GM21526 (cell line): ENCODE data around the gene ARRB1.
"Not testable (repeated sequence)": the region's sequence is repeated elsewhere in the genome, so short reads cannot be mapped to it uniquely, and the experiment has no call there.

ENCODE experiments used
- ATAC-seq: cut with Tn5 transposase; IDR thresholded peaks from one replicate; pipeline ENCODE4 v1.9.1; 2021; ENCODE audit warnings: moderate library complexity; ENCODE audit not compliant: unreplicated experiment, low FRiP score

The ARRB1 gene

GRCh38 chr11:75277991-75278790, 73.3 kb downstream of the ARRB1 start:
- no peak for ATAC-seq

- no peak for ATAC-seq
Measured at GRCh38 chr11:75277211-75277805, 74.2 kb downstream of the ARRB1 start.

GRCh38 chr11:75276686-75277085, 74.8 kb downstream of the ARRB1 start:
- ATAC-seq: no peak

GRCh38 chr11:75276186-75276585, 75.3 kb downstream of the ARRB1 start:
- no peak for ATAC-seq

GRCh38 chr11:75275581-75275980, 75.9 kb downstream of the ARRB1 start:
- ATAC-seq: no peak

- ATAC-seq: not testable (repeated sequence)
Measured at GRCh38 chr11:75274716-75275115, 76.7 kb downstream of the ARRB1 start.

GRCh38 chr11:75273411-75274391, 77.8 kb downstream of the ARRB1 start:
- ATAC-seq: no peak

- ATAC-seq: no peak
Measured at GRCh38 chr11:75272821-75273301, 78.6 kb downstream of the ARRB1 start.

- ATAC-seq: no peak
Measured at GRCh38 chr11:75272391-75272790, 79.1 kb downstream of the ARRB1 start.

GRCh38 chr11:75271730-75272129, 79.7 kb downstream of the ARRB1 start:
- ATAC-seq: no peak

GRCh38 chr11:75270896-75271418, 80.5 kb downstream of the ARRB1 start:
- ATAC-seq: no peak

GRCh38 chr11:75269896-75270295, 81.6 kb downstream of the ARRB1 start:
- ATAC-seq: no peak

- no peak for ATAC-seq
Measured at GRCh38 chr11:75269367-75269660, 82.1 kb downstream of the ARRB1 start.

GRCh38 chr11:75268626-75269366, 82.7 kb downstream of the ARRB1 start:
- no peak for ATAC-seq

GRCh38 chr11:75267171-75267970, 84.1 kb downstream of the ARRB1 start:
- ATAC-seq: no peak

GRCh38 chr11:75265851-75266531, 85.5 kb downstream of the ARRB1 start:
- ATAC-seq: no peak

- no peak for ATAC-seq
Measured at GRCh38 chr11:75264971-75265370, 86.5 kb downstream of the ARRB1 start.

GRCh38 chr11:75264356-75264755, 87.1 kb downstream of the ARRB1 start:
- no peak for ATAC-seq

- no peak for ATAC-seq
Measured at GRCh38 chr11:75263944-75264349, 87.5 kb downstream of the ARRB1 start.
